UCSD-AML1 (cell line): ENCODE data around the gene SYTL1.

Experiments
- DNase-seq: peaks from one replicate; lab custom pipeline; 2025; ENCODE audit not compliant: unreplicated experiment; lab: John Stamatoyannopoulos, UW

SYTL1 gene

GRCh38 chr1:27341525-27342252 is at the start of gene SYTL1:
Gene SYTL1 (plus strand): TSS chr1:27342022. CDS start chr1:27345335, 3,313 bp downstream.
- peak; percentile 84 for DNase-seq

GRCh38 chr1:27292106-27292505 is 49.7 kb upstream of the SYTL1 start:
- DNase-seq = no peak

GRCh38 chr1:27293915-27294314 is 47.9 kb upstream of the SYTL1 start:
- DNase-seq = no peak

GRCh38 chr1:27296773-27297291 is 45.0 kb upstream of the SYTL1 start:
- peak; percentile 65 for DNase-seq

- no peak for DNase-seq
Observed at GRCh38 chr1:27297903-27298302, 43.9 kb upstream of the SYTL1 start.

- no peak for DNase-seq
Observed at GRCh38 chr1:27298632-27299384, 43.0 kb upstream of the SYTL1 start.

GRCh38 chr1:27299385-27300271 is 42.2 kb upstream of the SYTL1 start:
- peak; percentile 77 for DNase-seq

GRCh38 chr1:27300341-27301051 is 41.3 kb upstream of the SYTL1 start:
- DNase-seq = peak; percentile 90

GRCh38 chr1:27301052-27301422 is 40.8 kb upstream of the SYTL1 start:
- DNase-seq = no peak

GRCh38 chr1:27301582-27302199 is 40.1 kb upstream of the SYTL1 start:
- no peak for DNase-seq

GRCh38 chr1:27302612-27303011 is 39.2 kb upstream of the SYTL1 start:
- DNase-seq = no peak

- no peak for DNase-seq
Observed at GRCh38 chr1:27303509-27303908, 38.3 kb upstream of the SYTL1 start.

GRCh38 chr1:27306071-27306470 is 35.8 kb upstream of the SYTL1 start:
- no peak for DNase-seq

GRCh38 chr1:27306892-27307761 is 34.7 kb upstream of the SYTL1 start:
- no peak for DNase-seq

- no peak for DNase-seq
Observed at GRCh38 chr1:27307874-27308598, 33.8 kb upstream of the SYTL1 start.

- no peak for DNase-seq
Observed at GRCh38 chr1:27314169-27314568, 27.7 kb upstream of the SYTL1 start.

GRCh38 chr1:27314737-27315136 is 27.1 kb upstream of the SYTL1 start:
- DNase-seq = no peak

- no peak for DNase-seq
Observed at GRCh38 chr1:27316860-27317259, 25.0 kb upstream of the SYTL1 start.

GRCh38 chr1:27318136-27318535 is 23.7 kb upstream of the SYTL1 start:
- DNase-seq = no peak
